NCI-H460 (cell line): ENCODE measurements around the gene GNAI3. TPM values are rescaled to one million over a fixed set of nuclear protein-coding genes. Genes with fewer than 3 reads are reported as not detected.

Experiments
- DNase-seq: peaks from one replicate; pipeline ENCODE4 v3.0.0-alpha.2; 2016; ENCODE audit warnings: low read depth; ENCODE audit errors: extremely low read depth
- total RNA-seq: library from RNA; depleted of rRNA; stranded (reverse); fragments of >200 nt; shearing (Covaris generic); gene quantifications from 2 replicates; pipeline ENCODE4 v1.2.3, GENCODE V29; 2014

The GNAI3 gene
- total RNA-seq, 1 experiment from 2014 or later, result 8.5 TPM

DNA sequence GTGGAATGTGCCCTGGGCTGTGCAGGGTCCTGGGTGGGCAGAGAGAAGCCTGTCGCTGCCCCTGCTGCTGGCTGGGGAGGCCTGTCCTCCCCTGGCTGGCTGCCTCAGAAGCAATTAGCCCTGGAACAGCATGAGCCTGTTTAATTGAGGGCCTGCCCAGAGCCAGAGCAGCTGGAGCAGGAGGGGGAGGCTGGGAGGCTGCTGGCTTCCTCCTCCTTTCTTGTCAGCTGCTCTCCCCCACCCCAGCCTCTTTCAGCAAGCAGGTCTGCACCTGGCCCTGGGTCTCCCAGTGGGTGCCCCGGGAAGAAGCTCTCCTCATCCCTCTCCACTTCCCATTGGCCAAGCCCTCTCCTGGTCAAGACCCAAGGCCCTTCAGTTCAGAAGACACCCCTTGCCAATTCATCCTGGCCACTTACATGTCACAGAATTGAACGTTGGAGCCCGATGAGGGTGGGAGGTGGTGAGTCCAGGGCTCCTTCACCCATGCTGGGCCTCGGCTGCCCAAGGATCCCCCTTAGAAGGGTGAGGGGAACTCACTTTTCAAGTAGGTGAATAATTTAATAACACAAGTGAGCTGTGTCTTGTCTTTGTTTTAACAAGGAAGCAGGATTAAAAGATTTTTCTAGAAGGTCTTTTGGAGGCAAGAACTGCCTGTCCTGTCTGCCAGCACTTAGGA, 84.4 kb downstream of the GNAI3 start:
- no peak for DNase-seq

DNA sequence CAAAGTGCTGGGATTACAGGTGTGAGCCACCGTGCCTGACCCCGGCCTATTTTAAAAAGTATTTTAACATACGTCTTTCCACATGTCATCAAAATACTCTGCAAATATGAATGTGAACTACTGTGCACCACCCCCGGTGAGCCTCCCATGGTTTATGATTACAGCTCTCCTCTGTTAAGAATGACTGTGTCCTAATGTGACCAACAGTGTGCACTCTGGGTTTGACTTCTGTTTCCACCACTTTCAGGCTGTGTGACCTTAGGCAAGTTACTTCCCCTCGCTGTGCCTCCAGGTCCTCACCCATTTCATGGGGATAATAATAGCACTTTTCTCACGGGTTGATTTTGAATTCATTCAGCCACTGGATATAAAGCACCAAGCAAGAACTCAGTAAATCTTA, 85.9 kb downstream of the GNAI3 start:
- no peak for DNase-seq

DNA sequence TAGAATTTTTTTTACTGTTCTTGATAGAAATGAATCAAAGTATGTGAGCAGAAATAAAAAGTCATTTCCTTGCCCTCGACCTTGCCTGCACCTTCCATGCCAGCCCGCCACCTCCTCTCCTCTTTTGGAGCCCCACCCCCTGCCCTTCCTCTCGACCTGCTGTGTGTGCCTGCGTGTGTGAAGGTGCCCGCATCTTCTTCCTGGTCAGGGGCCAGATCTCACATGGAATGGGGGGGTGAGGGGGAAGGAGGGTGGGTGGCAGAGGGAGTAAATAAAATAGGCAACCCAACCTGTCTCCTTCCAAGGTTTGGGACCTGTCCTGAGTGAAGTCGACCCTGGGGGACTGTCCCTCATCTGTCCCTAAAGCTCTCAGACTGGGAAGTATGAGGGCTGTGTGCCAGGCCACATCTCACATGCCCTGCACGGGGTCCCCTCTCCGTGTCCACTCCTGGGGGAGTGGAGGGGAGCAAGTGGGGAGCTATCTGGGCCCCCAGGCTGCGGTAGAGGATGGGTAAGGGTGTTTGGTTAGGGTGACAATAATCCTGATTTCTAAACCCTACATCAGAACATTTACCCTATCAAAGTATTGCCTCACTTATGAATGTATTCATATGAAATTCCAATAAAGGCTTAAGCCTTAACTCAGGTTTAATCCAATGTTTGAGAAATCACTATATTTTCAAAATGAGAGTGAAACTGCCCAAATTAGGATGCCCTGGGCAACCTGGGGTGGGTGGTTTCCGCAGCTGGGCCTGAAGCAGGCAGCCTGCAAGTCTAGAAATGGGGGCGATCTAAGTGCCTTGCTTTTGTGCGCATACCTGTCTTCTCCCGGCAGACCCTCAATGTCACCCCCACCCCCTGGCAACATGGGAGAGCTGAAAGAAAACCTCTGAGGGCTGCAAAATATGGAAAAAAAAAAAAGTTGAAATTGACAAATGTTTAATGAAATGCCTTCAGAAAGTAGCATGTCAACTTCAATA, 86.6 kb downstream of the GNAI3 start:
- DNase-seq, result no peak

DNA sequence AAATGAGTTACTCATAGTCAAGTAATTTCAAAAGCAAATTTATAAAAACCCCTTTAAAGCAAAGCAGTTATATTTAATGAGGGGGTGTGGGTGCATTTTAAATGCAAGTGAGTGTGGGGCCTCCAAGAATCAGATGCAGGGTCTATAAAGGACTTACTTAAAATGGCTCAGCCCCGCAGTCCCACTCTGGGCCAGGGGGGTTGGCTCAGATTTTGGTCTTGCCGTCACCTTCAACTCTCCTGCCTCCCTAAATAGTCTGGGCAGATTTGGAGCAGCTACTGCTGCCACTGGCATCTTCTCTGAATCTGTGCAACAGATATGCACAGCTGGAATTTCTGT, 87.4 kb downstream of the GNAI3 start:
- no peak for DNase-seq

DNA sequence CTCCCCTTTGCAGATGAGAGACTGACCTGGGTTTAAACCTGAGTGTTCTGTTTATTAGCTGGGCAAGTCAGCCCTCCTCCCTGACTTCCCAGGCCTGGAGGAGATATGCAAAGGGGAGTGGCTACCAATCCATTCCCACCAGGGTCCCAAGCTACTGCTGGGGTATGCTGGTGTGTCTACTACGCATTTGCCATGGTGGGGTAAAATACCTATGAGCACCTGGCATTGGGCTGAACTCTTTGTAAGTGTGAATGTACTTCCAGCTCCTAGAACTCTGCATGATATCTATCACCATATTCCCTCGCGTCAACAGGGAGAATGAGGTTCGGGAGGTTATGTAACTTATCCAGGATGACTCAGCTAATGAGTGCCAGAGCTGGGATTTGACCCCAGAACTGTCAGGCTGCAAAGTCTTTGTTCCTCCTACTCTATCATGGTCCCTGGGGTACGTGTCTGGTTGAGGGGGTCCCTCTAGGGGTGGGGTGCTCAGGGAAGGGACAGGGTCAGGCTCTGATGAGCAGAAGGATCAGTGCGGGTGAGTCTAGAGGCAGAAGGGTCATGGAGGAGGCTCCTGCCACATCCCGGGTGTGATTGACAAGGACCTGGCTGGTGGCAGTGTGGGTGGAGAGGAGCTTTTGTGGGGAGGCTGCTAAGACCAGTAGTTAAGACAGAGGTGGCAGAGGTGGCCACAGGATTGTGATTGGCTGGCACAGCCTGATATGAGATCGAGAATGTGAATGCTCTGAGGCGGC, 88.0 kb downstream of the GNAI3 start:
- peak; percentile 48 for DNase-seq

DNA sequence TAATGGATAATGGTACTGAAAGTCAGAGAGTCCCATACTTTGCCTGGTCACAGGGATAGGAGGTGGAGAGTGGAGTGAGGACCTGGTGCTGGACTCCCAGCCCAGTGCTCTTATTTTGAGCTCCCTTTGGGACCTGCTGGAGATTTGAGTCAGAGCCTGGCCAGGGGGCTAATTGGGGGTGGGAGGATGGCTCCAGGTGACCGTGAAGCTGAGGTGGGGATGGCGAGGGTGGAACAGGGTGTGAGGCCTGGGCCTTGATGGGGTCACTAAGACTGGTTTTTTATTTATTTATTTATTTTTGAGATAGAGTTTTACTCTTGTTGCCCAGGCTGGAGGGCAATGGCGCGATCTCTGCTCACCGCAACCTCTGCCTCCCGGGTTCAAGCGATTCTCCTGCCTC, 89.0 kb downstream of the GNAI3 start:
- no peak for DNase-seq

DNA sequence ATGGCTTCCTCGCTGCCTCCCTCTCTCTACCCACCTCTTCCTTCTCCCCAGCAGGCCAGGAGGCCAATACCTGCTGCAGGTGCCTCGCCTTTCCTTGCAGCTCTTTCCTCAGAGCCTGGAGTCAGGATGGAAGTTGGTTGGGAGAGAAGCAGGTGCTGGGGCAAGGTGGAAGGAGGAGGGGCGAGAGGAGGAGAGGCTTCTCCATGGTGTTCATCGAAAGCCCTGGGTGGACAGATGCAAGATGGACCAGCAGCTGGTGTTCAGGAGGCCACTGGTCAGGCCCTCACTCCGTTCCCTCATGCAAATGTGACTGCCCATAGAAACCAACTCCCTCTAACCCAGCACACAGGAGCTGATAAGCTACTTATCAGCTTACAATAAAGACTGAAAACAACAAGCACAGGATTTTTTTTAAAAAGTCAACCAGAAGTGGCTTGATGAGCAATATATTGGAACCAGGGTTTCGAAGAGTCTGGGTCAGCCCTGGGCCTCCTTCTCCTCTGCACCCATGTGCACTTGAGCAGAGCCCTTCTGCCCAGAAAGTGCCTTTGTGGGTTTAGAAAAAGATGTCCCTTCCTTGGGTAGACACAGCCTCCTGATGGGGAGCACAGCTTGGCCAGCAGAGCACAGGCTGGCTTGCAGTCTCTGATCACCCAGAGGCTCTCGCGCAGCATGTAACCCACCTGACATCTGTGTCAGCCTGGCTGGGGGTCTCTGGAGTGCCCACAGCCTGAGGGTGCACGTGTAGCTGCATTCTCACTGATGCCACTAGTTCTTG, 90.8 kb downstream of the GNAI3 start:
- DNase-seq, result no peak

DNA sequence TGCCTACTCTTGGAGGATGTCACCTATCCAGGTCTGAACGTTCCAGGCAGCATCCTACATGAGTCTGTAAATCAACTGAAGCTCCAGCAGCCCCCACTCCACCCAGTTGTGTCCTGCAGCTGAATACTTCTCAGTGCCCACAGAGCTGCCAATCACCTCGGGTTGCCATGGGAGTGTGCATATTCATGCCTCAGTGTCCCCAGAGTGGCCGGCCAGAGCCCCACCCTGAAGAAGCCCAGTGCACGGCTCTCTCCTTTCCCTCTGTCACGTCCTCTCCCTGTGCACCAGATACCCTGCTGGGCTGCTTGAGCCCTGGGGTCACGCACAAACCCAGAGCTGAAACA, 91.4 kb downstream of the GNAI3 start:
- DNase-seq, result no peak

DNA sequence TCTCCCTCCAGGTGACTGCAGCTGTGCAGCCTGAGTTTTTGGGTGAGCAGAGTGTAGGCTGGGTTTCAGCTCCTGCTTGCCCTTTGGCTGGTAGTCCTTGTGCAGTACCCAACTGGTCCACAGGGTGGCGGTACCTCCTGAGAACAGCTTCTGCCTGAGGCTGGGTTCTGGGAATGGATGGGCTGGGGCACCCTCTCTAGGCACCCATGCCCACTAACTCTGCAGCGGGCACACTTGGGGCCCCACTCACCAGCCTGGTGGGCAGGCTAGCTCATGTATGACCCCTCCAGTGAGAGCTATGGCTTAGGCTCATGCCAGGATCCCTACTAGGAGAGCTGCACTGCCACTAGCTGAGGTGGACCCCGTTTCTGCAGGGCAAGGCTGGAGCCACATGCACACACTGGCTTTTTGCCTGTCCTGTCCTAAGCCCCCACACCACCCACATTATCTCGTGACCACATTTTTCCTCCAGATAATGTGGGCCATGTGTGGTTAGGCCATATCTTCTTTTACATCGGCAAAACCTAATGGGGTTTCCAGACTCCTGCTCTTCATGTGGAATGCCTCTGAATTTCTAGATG, 92.0 kb downstream of the GNAI3 start:
- peak; percentile 61 for DNase-seq

DNA sequence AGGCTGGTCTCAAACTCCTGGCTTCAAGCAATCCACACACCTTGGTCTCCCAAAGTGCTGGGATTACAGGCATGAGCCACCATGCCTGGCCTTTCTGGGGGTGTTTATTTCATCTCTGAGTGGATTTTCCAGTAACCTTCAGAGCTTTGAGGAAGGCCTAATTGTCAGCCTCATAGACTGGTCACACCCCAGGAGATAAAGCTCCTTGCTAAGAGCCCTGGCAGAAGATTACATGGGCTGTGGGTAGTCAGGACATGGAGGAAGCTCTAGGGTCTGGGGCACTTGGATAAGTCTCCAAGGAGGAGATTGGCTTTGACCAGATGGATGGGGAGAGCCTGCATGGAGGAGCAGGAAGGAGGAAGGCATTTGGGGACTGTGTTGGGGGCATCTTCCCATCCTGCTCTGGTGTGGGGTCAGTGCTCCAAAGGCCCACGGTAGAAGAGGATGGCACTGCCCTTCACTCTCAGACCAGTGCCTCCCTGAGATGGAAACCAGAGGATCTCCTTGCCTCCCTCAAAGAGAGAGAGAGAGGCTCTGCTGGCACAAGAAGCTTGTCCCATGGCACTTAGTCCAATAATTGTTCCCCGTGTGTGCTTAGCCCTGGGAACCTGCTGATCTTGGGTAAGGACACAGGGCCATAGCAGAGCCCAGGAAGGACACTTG, 92.8 kb downstream of the GNAI3 start:
- DNase-seq, result no peak

DNA sequence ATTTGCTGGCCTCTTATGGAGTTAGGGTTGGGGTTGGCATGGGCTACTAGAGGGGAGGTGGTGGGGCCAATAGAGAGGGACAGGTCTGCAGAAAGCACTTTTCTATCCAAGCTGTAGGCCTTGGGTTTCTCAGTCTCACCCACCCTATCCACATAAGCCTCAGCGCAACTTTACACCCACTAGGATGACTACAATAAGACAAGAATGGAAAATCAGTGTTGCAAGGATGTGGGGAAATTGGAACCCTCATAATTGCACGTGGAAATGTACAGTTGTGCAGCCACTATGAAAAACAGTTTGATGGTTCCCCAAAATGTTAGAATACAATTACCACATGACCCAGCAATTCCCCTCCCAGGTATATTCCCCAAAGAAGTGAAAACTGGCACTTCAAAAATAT, 93.4 kb downstream of the GNAI3 start:
- no peak for DNase-seq

DNA sequence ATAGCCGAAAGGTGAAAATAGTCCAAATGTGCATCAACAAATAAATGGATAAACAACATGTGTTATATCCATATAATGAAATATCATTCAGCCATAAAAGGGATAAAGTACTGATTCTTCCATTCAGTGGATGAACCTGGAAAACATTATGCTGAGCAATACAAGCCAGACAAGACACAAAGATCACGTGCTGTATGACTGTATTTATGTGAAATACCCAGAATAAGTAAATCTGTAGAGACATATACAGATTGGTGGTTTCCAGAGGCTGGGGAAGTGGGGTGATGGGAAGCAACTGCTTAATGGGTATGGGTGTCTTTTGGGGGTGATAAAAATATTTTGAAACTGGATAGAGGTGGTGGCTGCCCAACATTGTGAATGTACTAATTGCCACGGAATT, 94.2 kb downstream of the GNAI3 start:
- DNase-seq, result no peak

DNA sequence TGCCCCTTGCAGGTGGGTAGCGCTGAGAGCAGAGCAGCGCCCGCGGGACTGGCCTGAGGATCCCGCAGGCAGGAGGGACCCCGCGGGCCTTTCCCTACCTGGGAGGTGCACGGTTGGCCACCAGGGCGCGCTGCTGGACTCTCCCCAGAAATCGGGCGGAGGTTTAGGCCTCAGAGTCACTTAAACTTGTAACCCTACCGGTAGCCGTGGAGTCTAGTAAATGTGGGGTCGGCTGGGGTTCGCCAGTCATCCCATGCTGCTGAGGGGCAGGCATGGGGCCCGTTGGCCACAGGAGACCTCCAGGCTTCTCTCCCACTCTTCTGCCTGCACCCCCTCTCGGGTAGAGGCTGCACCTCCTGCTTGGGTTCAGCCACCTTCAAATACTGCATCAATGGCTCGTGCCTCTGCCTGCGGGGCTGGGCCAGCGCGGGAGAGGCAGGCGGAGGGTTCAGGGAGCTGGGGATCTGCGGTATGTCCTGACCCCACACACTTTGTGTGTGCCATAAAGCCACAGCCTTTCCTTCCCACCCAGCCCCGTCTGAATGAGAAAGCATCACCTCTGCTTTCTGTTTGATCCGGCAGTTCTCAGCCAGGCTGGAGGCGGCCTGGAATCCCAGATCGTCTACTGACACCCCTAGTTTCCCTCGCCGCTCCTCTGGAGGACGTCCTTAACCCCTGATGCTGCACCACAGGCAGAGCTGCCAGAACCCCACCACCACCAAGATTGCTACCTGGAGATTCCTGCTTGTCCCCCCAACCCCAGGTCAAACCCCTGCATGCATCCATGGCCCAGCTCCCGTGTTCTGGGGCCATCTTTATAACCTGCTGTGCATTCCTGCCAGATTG, 95.2 kb downstream of the GNAI3 start:
- peak; percentile 69 for DNase-seq

DNA sequence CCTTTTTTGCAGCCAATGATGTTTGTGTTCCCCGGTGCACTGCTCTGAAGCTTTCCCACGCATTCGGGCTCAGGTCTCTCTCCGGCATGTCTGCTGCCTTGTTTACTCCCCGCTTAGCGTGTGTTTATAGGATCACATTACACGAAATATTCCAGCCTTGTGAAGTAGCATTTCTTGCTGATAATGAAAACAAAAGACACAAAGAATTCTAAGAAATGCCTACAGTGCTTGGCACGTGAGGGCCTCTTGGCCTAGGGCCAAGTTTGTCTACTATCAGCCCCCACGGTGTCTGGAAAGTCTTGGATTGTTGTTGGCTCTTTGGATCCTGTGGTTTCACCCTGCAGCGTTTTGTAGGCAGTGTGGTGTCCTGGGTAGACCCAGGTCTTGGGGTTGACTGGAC, 96.3 kb downstream of the GNAI3 start:
- DNase-seq, result no peak

DNA sequence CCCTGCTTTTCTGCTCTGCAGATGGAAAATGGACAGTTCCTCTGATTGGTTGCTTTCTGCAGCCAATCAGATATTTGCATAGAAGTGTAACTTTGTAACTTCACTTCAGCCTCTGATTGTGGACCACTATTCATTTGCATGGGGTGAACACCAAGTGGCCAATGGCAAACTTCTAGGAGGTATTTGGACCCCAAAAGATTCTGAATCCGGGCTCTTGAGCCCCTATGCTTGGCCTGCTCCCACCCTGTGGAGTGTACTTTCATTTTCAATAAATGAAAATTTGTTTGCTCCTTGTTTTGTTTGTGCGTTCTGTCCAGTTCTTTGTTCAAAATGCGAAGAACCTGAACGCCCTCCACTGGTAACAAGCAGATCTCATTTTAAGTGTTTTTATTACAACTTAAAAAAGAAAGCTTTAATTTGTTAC, 101.1 kb downstream of the GNAI3 start:
- DNase-seq, result peak; percentile 24

DNA sequence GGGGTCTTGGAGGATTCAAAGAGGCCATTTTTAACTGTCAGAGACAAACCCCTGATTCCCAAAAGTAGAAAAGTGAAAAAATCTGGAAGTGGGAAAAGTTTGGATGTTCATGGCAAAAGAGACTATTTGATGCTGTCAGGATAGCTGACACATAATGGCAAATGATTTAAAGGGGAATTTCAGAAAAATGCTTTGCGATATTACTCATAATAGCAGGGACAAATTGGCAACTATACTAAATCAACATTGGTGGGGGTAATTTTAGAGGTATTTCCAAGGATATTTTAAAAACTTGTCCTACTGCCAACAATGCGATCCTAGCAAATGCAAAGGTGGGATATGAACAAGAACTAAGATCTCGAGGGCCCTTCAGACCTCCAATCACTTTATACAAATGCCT, 102.2 kb downstream of the GNAI3 start:
- DNase-seq, result no peak

DNA sequence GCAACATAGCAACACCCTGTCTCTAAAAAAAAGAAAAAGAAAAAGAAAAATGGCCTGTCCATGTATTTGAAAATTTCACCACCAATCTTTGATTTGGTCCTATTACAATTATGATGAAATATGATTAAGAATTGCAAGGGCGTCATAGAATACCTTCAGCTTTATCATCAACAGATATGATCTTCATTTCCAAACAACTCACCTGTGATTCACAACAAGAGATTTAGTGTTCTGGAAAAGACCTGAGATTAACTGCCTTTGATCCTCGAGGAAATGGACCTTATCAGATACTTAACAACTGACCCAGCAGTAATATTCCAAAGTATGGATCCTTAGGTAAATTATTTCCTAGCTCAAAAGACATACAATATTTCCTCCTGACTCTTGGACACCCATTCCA, 104.0 kb downstream of the GNAI3 start:
- DNase-seq, result no peak

DNA sequence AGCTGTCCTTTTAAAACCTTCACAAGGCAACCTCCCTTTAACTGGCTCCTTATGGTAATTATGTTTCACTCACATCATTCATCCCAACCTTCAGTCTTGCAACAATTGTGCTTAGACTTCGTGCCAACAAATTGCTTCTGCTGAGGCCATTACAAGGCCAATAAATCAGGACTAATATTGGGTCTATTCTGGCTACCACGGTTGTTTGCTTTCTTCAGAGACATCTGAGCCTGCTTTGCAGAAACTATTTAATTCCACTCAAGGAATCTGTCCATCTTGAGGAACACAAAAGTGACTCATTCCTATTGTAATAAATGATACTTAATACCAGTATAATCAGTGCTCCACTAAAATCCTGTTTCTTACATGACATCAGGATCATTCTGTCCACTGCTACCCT, 104.9 kb downstream of the GNAI3 start:
- no peak for DNase-seq

DNA sequence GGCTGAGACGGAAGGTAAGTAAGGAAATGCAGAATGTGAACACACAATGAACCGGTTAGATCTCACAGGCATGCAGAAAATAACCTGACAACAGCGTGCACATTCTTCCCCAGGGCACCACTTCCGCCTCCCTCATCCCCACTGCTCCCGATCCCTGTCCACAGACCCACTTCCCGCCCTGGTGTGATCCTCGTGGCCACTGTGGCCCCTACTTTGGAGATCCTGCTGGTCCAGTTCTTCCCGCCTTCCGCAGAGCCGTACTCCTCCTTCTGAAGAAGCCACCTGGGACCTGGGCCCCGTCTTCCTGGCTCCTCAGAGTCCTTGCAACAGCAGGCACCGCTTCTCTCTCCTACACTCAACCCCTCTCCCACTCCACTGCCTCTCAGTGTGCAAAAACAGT, 106.1 kb downstream of the GNAI3 start:
- no peak for DNase-seq
